ENCODE data around the gene UBAC1. TPM values are rescaled to one million over a fixed set of nuclear protein-coding genes. Genes with fewer than 3 reads are reported as not detected.
A peak's percentile ranks its signal among the peaks of the same experiment; 100 is the strongest.

The UBAC1 gene
- total RNA-seq, 2 donors from 2014 or later = 47.9 to 48.4 TPM

- no peaks in the 10 kb centered on the region for H3K27me3 ChIP-seq (ENCODE audit: control insufficient read depth, insufficient read depth, low read length, poor library complexity, severe bottlenecking)
- H3K27me3 Mint-ChIP-seq (ENCODE audit: insufficient read depth) = no peaks in the 10 kb centered on the region
- H3K4me3 ChIP-seq (ENCODE audit: low read length) = no peak overlapping the region
- WGBS, 2 experiments (ENCODE audit: insufficient coverage in 1 of 2, insufficient read length in 1 of 2) = 79 to 81% methylated on average over 9 to 18 of the region's 21 CpGs
- TF ChIP-seq CTCF (conservative IDR thresholded peaks at IDR 0.05) = no peak
- H3K9ac ChIP-seq (ENCODE audit: extremely low read depth, low read length, poor library complexity, severe bottlenecking) = no peak overlapping the region
- peak; percentile 90 for DNase-seq
- H3K27ac ChIP-seq (ENCODE audit: low read depth, low read length) = peak overlapping the region; percentile 44
- H3K36me3 Mint-ChIP-seq (ENCODE audit: low read depth) = no peaks in the 10 kb centered on the region
- H3K9me3 ChIP-seq (ENCODE audit: control insufficient read depth, low read length) = no peaks in the 10 kb centered on the region
- H3K4me3 Mint-ChIP-seq = no peak overlapping the region
- H3K9me3 Mint-ChIP-seq = no peaks in the 10 kb centered on the region
- peaks cover 7% of the 10 kb centered on the region for H3K4me1 Mint-ChIP-seq
- no peak overlapping the region for H3K27ac Mint-ChIP-seq
- H3K4me1 ChIP-seq (ENCODE audit: control insufficient read depth, insufficient read depth, low read length) = peaks cover 5% of the 10 kb centered on the region
- H3K36me3 ChIP-seq (ENCODE audit: control insufficient read depth, insufficient read depth, low read length) = no peaks in the 10 kb centered on the region
These were observed 29.6 kb upstream of the UBAC1 start for GRCh38 chr9:135990468-135991429.

GRCh38 chr9:135989722-135990467, 28.7 kb upstream of the UBAC1 start:
- H3K4me3 ChIP-seq (ENCODE audit: low read length) = no peak overlapping the region
- no peak overlapping the region for H3K9ac ChIP-seq (ENCODE audit: extremely low read depth, low read length, poor library complexity, severe bottlenecking)
- Mint-ChIP-seq H3K4me1 (peaks cover 7% of the 10 kb centered on the region), H3K27me3 (ENCODE audit: insufficient read depth) (no peaks in the 10 kb centered on the region), H3K27ac (no peak overlapping the region), H3K4me3 (no peak overlapping the region), H3K9me3 (no peaks in the 10 kb centered on the region), H3K36me3 (ENCODE audit: low read depth) (no peaks in the 10 kb centered on the region)
- WGBS, 2 experiments (ENCODE audit: insufficient coverage in 1 of 2, insufficient read length in 1 of 2) = 86 to 90% methylated on average over 20 to 36 of the region's 36 CpGs
- no peak for TF ChIP-seq CTCF (conservative IDR thresholded peaks at IDR 0.05)
- peak overlapping the region; percentile 44 for H3K27ac ChIP-seq (ENCODE audit: low read depth, low read length)
- no peak for DNase-seq
- no peaks in the 10 kb centered on the region for H3K36me3 ChIP-seq (ENCODE audit: control insufficient read depth, insufficient read depth, low read length)
- H3K9me3 ChIP-seq (ENCODE audit: control insufficient read depth, low read length) = no peaks in the 10 kb centered on the region
- no peaks in the 10 kb centered on the region for H3K27me3 ChIP-seq (ENCODE audit: control insufficient read depth, insufficient read depth, low read length, poor library complexity, severe bottlenecking)
- peaks cover 5% of the 10 kb centered on the region for H3K4me1 ChIP-seq (ENCODE audit: control insufficient read depth, insufficient read depth, low read length)

- DNase-seq = no peak
- Mint-ChIP-seq H3K9me3 (no peaks in the 10 kb centered on the region), H3K27me3 (ENCODE audit: insufficient read depth) (no peaks in the 10 kb centered on the region), H3K36me3 (ENCODE audit: low read depth) (no peaks in the 10 kb centered on the region), H3K27ac (no peak overlapping the region), H3K4me1 (peaks cover 11% of the 10 kb centered on the region), H3K4me3 (no peak overlapping the region)
- H3K36me3 ChIP-seq (ENCODE audit: control insufficient read depth, insufficient read depth, low read length) = no peaks in the 10 kb centered on the region
- no peaks in the 10 kb centered on the region for H3K27me3 ChIP-seq (ENCODE audit: control insufficient read depth, insufficient read depth, low read length, poor library complexity, severe bottlenecking)
- no peak overlapping the region for H3K9ac ChIP-seq (ENCODE audit: extremely low read depth, low read length, poor library complexity, severe bottlenecking)
- H3K4me3 ChIP-seq (ENCODE audit: low read length) = no peak overlapping the region
- H3K4me1 ChIP-seq (ENCODE audit: control insufficient read depth, insufficient read depth, low read length) = peaks cover 5% of the 10 kb centered on the region
- WGBS, 2 experiments (ENCODE audit: insufficient coverage in 1 of 2, insufficient read length in 1 of 2) = 93 to 97% methylated on average over 6 to 8 of the region's 8 CpGs
- no peak overlapping the region for H3K27ac ChIP-seq (ENCODE audit: low read depth, low read length)
- peak; percentile 36 for TF ChIP-seq CTCF (conservative IDR thresholded peaks at IDR 0.05)
- H3K9me3 ChIP-seq (ENCODE audit: control insufficient read depth, low read length) = no peaks in the 10 kb centered on the region
These were observed 28.0 kb upstream of the UBAC1 start for GRCh38 chr9:135989157-135989556.

Data from endodermal cell (in vitro differentiated cells).